Lower leg skin (tissue), 4 donors: Measurements from ENCODE around the gene LITAFD. TPM values are rescaled to one million over a fixed set of nuclear protein-coding genes. Genes with fewer than 3 reads are reported as not detected.
A peak's percentile ranks its signal among the peaks of the same experiment; 100 is the strongest.

Source experiments
- DNase-seq, 2 donors: peaks; one replicate each; pipeline ENCODE4 v3.0.0-alpha.2; 2019; ENCODE audit warnings: low spot score in 2 of 2
- H3K4me3 ChIP-seq: fragments of 200-600 bp; sonication (generic); 2 replicates; pipeline ENCODE4 v1.5.1; 2017; ENCODE audit warnings: mild to moderate bottlenecking, low read depth; ENCODE audit not compliant: poor library complexity, severe bottlenecking
- CTCF ChIP-seq, 3 donors: fragments of 450-650 bp; IDR thresholded peaks; one replicate each; pipeline ENCODE4 v1.5.1; 2016; ENCODE audit warnings: antibody characterized with exemption in 3 of 3, mild to moderate bottlenecking in 3 of 3, moderate library complexity in 2 of 3
- POLR2A ChIP-seq, 2 donors: fragments of 450-650 bp; IDR thresholded peaks; one replicate each; pipeline ENCODE4 v1.6.1; 2016 to 2017; ENCODE audit warnings: antibody characterized with exemption in 2 of 2, mild to moderate bottlenecking in 1 of 2, moderate library complexity in 1 of 2
- WGBS, 2 donors: methylation state at CpG; one replicate each; pipeline ENCODE4 v1.1.5; 2018; 5-methylcytosine and 5-hydroxymethylcytosine counted together
- intact Hi-C: fragments of 100-400 bp; cut with DNase I; formaldehyde crosslinking; loops from one replicate; pipeline ENCODE4 v1.15.0; 2023; ENCODE audit warnings: low total_unique reads
- total RNA-seq, 4 donors: library from RNA; depleted of rRNA; stranded (reverse); fragments of >200 nt; gene quantifications; one replicate each; pipeline ENCODE4 v1.1.0, GENCODE V29; 2016

The LITAFD gene
- total RNA-seq, 4 donors from 2014 or later = not detected

GRCh38 chr16:8866118-8866883 is 15.8 kb upstream of the LITAFD start:
- WGBS, 2 donors = 33 to 46% methylated on average over 30 of the region's 30 CpGs
- TF ChIP-seq CTCF (IDR thresholded peaks at IDR 0.05) (no peak), POLR2A (IDR thresholded peaks at IDR 0.05) (no peak)
- no peak overlapping the region for H3K4me3 ChIP-seq
- intact Hi-C loops = no loop called here
- peak in 1 of 2 donors; percentile 93 for DNase-seq

GRCh38 chr16:8866884-8867215 is 15.3 kb upstream of the LITAFD start:
- TF ChIP-seq CTCF (IDR thresholded peaks at IDR 0.05) (no peak), POLR2A (IDR thresholded peaks at IDR 0.05) (no peak)
- peak overlapping the region; percentile 21 for H3K4me3 ChIP-seq
- 25% methylated on average over 13 to 16 of the region's 16 CpGs for WGBS, 2 donors
- intact Hi-C loops = no loop called here
- DNase-seq = no peak

GRCh38 chr16:8867216-8867931 is 14.8 kb upstream of the LITAFD start:
- peak in 1 of 2 donors; percentile 94 for DNase-seq
- WGBS, 2 donors = 2 to 10% methylated on average over 35 of the region's 35 CpGs
- intact Hi-C loops = no loop called here
- no peak for TF ChIP-seq POLR2A (IDR thresholded peaks at IDR 0.05)
- no peak for TF ChIP-seq CTCF (IDR thresholded peaks at IDR 0.05)
- H3K4me3 ChIP-seq = peak overlapping the region; percentile 46

- WGBS, 2 donors = 0% methylated on average over 16 of the region's 16 CpGs
- peak overlapping the region; percentile 46 for H3K4me3 ChIP-seq
- no peak for DNase-seq
- no peak for TF ChIP-seq POLR2A (IDR thresholded peaks at IDR 0.05)
- TF ChIP-seq CTCF (IDR thresholded peaks at IDR 0.05) = no peak
- intact Hi-C loops = no loop called here
These were observed 14.2 kb upstream of the LITAFD start for GRCh38 chr16:8867932-8868415.

GRCh38 chr16:8868416-8869211 is 13.5 kb upstream of the LITAFD start, which contains the start of gene CARHSP1:
Gene CARHSP1 (minus strand): TSS chr16:8869006. CDS start chr16:8859328, 9,678 bp downstream.
- peak; percentile 81 to 97 for DNase-seq
- TF ChIP-seq CTCF (IDR thresholded peaks at IDR 0.05) (no peak), POLR2A (IDR thresholded peaks at IDR 0.05) (no peak)
- intact Hi-C loops = no loop called here
- H3K4me3 ChIP-seq = peak within 1 kb of the TSS; percentile 46
- 0 to 1% methylated on average over 21 to 24 of the region's 83 CpGs for WGBS, 2 donors
